ENCODE measurements around the gene XKR8. TPM values are rescaled to one million over a fixed set of nuclear protein-coding genes. Genes with fewer than 3 reads are reported as not detected.

XKR8 gene, protein sequence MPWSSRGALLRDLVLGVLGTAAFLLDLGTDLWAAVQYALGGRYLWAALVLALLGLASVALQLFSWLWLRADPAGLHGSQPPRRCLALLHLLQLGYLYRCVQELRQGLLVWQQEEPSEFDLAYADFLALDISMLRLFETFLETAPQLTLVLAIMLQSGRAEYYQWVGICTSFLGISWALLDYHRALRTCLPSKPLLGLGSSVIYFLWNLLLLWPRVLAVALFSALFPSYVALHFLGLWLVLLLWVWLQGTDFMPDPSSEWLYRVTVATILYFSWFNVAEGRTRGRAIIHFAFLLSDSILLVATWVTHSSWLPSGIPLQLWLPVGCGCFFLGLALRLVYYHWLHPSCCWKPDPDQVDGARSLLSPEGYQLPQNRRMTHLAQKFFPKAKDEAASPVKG
- 11.1 and 14.5 TPM in 2 replicates for total RNA-seq

DNA sequence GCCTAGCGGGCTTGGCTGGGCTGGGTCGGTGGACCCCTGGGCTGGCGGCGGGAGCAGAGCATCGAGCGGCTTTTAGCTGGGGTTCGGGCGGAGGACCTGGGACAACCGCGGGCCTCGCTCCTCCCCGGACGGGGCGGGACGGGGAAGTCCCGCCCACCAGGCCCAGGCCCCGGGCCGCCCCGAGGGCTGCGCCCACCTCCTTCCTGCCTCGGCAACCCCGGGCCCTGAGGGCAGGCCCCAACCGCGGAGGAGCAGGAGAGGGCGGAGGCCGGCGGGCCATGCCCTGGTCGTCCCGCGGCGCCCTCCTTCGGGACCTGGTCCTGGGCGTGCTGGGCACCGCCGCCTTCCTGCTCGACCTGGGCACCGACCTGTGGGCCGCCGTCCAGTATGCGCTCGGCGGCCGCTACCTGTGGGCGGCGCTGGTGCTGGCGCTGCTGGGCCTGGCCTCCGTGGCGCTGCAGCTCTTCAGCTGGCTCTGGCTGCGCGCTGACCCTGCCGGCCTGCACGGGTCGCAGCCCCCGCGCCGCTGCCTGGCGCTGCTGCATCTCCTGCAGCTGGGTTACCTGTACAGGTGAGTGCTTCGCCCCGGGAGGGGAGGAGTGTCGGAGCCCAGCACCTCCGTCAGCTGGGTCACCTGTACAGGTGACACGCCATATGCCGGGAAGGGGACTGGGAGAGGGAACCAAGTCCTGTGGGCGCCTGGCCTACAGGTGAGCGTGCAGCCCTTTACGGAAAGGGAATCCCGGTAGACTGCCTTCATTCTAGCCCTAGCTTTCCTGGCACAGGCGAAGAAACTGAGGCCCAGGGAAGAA, at the start of gene XKR8:
Gene XKR8 (plus strand): TSS at position 182 of the 812 bp plus-strand sequence. CDS start 97 bp downstream, at position 279.
- no peak for DNase-seq (ENCODE audit: extremely low read depth, low read depth, low spot score)

DNA sequence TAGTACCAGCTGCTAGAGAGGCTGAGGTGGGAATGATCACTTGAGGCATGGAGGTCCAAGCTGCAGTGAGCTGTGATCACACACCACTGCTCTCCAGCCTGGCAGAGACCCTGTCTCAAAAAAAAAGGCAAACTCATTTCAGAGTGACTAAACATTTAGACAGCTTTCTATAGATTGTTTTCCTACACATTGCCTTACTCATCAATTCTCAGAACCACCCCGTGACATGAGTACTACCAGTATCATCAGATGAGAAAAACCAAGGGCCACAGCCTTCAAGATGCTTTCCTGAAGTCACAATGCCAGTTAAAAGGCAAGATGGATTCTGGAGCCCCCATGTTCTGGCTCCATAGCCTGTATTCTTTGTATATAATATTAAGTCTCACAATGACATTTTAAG, 47.3 kb upstream of the XKR8 start:
- no peak for DNase-seq (ENCODE audit: extremely low read depth, low read depth, low spot score)

DNA sequence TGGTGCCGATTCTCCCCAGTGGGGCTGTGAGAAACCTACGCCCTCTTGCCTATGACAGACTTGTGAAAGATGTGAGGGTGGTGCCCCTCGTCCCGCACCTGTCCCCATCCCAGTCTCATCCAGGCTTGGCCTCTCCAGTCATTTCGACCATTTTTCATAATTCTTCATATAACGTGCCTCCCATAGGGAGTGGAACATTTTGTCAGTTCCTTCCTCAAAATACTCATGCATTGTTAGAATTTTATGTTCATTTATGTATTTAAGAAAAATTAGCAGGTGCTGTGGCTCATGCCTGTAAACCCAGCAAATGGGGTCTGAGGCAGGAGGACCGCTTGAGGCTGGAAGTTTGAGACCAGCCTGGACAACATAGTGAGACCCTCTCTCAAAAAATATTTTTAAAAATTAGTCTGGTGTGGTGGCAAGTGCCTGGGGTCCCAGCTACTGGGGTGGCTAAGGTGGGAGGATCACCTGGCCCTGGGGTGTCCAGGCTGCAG, 44.6 kb upstream of the XKR8 start:
- no peak for DNase-seq (ENCODE audit: extremely low read depth, low read depth, low spot score)

DNA sequence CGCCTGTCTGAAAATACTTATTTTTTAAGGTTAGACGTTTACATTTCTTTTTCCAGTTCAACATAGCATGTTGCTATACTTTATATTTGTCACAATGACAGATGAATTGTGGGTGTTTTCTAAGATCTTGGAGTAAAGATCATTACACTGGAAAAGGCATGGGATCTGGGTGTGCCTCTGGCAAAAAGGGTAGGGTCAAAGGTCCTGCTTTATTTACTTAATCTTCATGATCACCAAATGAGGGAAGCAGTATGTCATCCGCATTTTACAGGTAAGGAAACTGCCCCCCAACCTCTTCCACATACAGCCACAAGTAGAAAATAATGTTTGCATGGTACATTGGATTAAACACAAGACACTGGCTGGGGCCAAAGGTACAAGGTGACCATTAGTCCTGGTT, 37.5 kb upstream of the XKR8 start:
- no peak for DNase-seq (ENCODE audit: extremely low read depth, low read depth, low spot score)

DNA sequence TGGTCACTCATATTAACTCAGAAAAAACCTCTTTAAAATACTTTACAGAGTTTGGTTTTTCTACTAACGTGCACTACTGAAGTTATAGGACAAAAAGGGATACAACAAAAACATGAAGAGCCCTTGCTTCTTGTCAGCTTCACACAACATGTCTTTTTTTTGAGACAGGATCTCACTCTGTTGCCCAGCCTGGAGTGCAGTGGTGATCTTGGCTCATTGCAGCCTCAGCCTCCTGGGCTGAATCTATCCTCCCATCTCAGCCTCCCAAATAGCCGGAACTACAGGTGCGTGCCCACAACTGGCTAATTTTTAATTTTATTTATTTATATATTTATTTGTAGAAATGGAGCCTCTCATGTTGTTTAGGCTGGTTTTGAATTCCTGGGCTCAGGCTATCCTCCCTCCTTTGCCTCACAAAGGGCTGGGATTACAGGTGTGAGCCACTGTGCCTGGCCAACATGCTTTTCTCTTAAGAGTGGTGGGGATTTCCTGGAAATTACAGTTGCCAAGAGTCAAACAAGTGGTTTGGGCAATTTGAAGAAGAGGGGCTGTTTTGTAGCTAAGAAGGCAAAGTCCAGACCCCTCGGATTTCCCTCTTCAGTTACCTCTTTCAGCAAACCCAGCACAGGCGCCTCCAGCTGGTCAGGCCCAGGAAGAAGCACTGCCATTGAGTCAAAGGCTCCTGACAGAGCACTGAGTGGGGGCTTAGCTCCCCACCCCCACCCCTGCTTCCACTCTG, 31.4 kb upstream of the XKR8 start:
- no peak for DNase-seq (ENCODE audit: extremely low read depth, low read depth, low spot score)

DNA sequence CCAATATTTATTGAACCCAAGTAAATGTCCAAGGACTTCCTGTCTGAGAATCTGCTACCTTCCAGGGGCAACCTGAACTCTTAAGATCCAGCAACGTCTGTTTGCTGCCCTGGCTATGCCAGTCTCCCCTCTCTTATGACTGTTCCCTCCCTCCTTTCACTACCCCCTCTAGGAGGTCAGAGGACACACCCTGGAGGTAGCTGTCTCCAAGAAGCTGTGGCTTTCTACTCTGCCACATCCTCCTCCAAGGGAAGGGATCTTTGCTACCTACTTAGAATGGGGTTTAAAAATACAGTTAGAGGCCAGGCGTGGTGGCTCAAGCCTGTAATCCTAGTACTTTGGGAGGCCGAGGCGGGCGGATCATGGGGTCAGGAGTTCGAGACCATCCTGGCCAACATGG, 28.6 kb upstream of the XKR8 start:
- DNase-seq (ENCODE audit: extremely low read depth, low read depth, low spot score), result no peak

DNA sequence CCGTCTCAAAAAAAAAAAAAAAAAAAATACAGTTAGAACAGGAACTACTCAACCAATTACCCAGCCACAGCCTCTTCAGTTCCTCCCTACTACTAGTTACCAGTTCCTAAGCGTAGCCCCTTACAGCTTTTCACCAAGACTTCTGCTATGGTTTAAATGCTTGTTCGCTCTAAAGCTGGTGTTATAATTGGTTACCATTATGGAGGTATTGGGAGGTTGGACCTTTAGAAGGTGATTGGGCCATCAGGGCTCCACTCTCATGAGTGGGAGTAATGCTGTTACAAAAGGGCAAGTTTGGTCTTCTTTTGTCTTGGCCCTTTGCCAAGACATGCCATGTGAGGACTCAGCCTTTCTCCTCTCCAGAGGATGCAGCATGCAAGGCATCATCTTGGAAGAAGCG, 28.0 kb upstream of the XKR8 start:
- no peak for DNase-seq (ENCODE audit: extremely low read depth, low read depth, low spot score)

DNA sequence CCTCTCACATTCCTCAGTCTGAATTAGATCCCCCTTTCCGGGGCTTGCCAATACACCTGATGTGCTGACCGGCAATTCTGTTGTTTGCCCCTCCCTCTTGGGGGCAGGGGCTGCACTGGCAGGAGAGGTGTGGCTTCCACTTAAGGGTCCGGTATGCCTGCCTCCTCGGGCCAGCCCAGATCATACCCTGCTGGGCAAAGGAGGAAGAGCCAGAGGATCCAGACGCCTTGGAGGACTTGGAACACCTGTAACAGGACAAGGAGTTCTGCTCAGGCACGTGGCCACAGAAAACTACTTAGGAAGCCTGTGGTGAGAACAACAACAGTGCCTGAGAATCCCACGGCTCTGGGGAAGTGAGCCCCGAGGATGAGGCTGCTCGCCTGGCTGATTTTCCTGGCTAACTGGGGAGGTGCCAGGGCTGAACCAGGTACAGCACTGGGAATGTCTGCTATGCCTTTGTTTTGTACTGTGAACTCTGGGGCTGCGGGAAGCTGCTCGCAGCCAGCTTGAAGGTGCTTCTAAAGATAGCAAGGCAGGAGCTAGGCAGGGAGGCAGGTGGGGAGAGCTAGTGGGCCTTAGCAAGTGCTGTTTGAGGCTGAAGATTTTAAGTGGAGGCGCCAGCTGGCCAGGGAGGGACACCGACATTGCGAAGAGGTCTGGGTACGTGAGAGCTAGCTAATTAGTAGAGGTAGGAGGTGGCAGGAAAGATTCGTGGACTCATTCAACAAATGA, 24.8 kb upstream of the XKR8 start, which contains the start of gene SMPDL3B:
Gene SMPDL3B (plus strand): TSS at position 183 of the 732 bp plus-strand sequence. CDS start 184 bp downstream, at position 367.
- no peak for DNase-seq (ENCODE audit: extremely low read depth, low read depth, low spot score)

DNA sequence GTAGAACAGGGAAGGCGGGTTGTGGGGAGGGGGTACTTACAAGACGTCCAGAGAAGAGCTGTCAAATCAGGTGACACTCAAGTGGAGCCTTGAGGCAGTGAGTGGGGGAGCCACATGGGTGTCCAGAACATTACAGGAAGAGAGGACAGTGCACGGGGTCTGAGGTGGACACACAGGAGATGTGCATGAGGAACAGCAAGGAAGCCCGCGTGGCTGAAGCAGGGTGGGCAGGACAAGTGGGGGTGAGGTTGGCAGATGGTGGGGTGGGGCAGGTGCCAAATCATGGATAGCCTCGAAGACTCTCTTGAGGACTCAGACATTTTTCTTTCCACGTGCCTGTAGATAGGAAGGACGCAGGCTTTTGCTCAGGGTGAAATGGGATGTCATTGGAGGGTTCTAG, 24.1 kb upstream of the XKR8 start:
- no peak for DNase-seq (ENCODE audit: extremely low read depth, low read depth, low spot score)

DNA sequence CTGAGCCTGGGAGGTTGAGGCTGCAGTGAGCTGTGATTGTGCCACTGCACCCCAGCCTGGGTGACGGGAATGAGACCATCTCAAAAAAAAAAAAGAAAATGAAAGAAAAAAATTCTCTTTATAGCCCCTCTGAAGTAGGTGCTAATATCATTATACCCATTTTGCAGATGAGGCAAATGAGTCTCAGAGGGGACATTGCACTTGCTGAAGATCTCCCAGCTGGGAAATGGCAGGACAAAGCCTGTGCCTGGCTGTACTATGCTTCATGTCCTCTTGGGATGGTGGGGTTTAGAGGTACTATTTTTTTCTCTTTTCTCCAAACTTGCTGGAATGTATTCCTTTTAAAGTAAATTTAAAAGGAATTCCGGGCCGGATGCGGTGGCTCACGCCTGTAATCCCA, 23.4 kb upstream of the XKR8 start:
- DNase-seq (ENCODE audit: extremely low read depth, low read depth, low spot score), result no peak

DNA sequence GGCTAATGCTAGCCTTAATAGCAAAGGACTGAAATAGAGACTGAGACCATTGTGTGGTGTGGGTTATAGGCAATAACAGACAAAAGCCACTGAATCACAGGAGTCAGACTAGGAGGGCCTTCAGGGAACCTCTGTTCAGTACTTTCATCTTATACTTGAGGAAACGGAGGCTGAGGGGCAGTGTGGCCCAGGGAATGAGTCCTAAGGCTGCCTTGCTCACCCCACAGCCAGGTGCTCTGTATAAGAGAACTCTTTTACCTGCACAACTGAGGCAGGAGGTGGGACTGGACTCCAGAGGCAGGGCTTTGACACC, 22.3 kb upstream of the XKR8 start:
- no peak for DNase-seq (ENCODE audit: extremely low read depth, low read depth, low spot score)

DNA sequence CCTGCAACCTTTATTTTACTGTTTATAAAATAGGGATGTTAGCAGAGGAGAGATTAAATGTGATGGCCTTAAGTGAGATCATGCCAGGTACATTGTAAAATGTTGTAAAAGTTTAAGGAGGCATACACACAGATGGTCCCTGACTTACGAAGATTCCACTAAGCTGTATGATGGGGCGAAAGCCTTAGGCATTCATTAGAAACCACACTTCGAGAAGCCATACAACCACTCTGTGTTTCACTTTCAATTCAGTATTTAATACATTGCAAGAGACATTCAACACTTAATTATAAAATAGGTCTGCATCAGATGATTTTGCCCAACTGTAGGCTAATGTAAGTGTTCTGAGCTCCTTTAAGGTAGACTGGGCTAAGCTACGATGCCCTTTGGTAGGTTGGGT, 21.3 kb upstream of the XKR8 start:
- DNase-seq (ENCODE audit: extremely low read depth, low read depth, low spot score), result no peak

DNA sequence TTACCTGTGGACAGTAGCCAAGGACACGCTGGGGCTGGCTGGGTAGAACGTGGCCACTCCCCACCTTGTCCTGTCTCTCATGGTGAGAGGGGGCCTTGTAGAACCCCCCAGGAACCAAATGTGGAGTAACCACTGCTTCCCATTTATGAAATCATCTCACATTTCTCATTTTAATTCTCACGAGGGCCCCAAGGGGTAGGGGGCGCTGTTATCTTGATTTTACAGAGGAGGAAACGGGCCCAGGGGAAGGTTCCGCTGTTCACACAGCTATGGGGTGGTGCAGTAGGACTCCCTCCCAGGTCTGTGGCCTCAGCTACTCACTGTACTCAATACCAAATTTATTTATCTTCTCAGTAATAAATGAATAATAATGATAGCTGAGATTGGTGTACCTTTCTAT, 19.5 kb upstream of the XKR8 start:
- no peak for DNase-seq (ENCODE audit: extremely low read depth, low read depth, low spot score)

DNA sequence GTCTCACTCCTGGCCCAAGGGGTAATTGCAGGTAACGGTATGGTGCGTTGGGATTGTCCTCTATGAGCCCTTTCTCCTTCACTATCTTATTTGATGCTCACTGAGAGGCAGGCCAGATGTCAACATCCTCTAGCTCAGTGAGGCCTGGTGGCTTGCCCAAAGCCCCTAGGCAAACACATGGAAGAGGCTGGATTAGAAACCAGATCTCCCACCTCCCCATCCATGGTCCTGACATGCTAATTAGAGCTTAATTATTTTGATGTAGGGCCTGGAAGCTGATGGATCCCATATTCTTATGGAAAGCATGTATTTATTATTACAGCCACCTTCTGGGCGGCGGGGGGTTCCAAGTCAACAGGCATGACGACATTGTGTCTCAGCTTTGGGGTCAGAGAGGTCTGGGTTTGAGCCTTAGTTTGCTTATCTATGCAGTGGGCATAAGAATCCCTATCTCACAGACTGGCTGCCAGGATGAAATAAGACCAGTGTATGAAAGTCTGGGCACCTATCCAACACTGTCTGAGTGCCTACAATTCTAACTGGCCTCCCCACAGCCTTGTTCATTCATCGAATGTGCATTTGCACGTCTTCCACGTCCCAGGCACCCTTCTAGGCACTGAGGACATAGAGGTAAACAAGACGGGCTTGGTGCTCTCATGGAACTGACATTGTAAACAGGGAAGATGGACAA, 18.8 kb upstream of the XKR8 start:
- no peak for DNase-seq (ENCODE audit: extremely low read depth, low read depth, low spot score)

DNA sequence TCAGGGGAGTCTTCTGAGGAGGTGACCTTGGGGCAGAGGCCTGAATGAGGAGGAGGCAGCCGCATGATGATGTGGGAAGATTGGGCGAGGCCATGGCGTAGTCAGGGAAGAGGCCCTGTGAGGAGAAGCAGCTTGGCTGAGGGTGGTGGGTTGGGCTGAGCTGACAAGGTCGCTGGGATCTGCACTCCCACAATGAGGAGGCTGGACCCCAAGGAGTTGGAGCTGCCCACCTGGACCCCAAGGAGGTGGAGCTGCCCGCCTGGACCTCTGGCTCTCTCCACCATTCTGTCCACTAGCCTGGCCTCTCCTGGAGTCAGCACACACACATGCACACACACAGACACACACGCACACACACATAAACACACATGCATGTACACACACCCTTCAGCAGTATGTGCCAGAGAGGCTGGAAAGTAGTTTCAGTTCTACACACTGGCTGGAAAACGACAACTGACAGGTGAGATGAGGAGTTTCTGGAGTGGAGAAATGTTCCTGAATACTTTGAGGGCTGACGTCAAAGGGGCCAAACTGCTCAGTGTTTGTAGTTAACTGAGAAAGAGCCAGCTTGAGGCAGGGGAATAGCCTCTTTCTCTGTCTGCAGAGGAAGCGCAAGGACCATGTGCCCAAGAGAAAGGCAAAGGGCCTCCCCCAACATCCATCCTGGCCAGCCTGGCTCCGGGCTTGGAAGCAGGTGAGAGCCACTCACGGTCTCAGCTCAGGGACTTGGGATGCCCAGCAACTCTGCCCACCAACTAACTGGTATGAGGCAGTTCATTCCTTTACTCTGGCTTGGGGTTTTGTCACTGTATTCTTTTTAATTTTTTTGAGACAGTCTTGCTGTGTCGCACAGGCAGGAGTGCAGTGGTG, 17.9 kb upstream of the XKR8 start:
- no peak for DNase-seq (ENCODE audit: extremely low read depth, low read depth, low spot score)

DNA sequence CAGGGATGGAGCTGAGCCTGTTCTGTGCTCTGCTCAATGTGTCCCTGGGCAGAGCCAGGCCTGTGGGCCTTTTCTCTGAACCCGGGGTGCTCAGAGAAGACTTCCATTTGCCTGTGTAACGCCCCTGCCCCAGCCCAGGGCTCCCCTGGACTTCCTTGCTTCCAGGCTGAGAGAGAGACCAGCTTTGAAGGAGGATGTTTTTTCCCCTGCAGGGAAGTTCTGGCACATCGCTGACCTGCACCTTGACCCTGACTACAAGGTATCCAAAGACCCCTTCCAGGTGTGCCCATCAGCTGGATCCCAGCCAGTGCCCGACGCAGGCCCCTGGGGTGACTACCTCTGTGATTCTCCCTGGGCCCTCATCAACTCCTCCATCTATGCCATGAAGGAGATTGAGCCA, 14.8 kb upstream of the XKR8 start:
- DNase-seq (ENCODE audit: extremely low read depth, low read depth, low spot score), result no peak

DNA sequence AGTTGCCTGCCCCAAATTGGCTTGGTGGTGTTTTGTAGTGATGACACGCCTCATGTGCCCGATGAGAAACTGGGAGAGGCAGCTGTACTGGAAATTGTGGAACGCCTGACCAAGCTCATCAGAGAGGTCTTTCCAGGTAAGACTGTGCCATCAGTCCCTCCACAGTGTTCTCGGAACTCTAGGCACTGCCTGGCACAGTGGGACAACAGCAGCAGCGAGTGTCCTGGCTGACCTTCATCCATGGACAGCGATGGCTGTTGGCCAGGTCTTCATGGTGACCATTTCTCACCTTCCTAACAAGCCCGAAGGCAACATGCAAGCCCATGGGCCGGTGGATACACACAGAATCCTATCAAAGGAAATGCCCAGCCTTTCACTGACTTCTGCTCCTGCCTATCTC, 10.7 kb upstream of the XKR8 start:
- DNase-seq (ENCODE audit: extremely low read depth, low read depth, low spot score), result no peak

DNA sequence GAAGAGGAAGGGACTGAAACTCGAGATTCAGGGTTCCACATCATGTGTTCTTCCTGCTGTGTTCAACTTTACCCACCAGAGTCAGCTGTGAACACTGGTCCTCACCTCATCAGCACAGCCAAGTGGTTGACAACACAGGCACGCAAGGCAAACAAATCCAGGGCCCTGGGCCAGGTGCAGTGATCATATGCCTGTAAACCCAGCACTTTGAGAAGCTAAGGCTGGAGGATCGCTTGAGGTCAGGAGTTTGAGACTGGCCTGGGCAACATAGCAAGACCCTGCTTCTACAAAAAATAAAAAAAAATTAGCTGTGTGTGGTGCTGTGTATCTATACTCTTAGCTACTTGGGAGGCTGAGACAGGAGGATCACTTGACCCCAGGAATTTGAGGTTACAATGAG, 8.4 kb upstream of the XKR8 start:
- no peak for DNase-seq (ENCODE audit: extremely low read depth, low read depth, low spot score)

DNA sequence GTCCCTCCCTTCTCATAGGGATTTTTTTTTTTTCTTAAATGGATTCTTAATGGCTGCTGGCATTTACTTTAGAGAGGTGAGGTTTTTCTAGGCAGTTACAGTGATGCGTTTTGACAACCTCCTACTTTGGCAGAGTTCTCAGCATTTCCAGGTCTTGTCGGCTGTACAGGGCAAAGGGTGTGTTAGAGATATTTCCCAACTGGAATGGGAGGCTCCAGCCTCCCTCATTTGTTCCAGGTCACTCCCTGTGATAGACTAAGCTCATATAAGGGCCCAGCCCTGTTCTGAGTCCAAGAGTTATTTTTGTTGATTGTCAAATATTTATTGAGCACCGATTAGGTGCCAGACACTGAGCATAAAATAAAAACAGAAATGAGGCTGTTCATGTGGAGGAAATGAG, 7.6 kb upstream of the XKR8 start:
- DNase-seq (ENCODE audit: extremely low read depth, low read depth, low spot score), result no peak
